ENCODE results near the gene KDM4B.

GRCh38 chr19:4984106-4984380 lies 15.1 kb downstream of the KDM4B start:
- TF ChIP-seq CTCF (conservative IDR thresholded peaks at IDR 0.05 in 1 of 2, IDR thresholded peaks at IDR 0.05 in 1 of 2; ENCODE audit: low read depth in 1 of 2, low read length in 2 of 2) (no peak), EZH2 (IDR thresholded peaks at IDR 0.05; ENCODE audit: low read length, missing control alignments) (no peak)
